ENCODE results near the gene CPNE5.

Gene CPNE5

GRCh38 chr6:36702656-36703055, 136.6 kb downstream of the CPNE5 start:
- no peak for DNase-seq (ENCODE audit: low read depth)

DNA sequence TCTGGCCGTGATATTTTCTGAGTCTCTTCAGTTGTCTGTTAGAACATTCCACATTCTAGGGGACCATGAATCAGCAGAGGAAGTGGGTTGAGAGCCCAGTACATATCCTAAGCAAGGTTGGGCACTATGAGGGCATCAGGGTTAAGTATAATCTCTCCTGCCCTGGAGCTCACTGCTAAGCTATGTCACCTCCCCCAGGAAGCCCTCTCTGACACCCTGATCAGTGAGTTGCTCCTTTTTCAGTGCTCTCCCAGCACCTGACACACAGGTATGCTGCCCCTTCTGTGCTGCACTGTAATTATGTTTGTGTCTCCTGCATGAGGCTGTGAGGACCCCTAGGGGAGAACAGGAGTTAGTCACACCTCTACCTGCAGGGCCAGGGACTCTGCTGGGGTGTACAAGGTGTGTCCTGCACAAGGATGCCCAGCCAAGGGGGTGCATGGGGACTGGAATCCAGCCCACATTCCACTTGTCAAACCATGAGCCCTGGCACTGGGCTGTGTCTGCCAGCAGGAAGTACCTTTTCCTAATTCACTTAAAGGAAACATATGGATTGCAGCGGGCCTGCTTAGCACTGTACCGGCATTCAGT, 137.7 kb downstream of the CPNE5 start:
- no peak for DNase-seq (ENCODE audit: low read depth)

DNA sequence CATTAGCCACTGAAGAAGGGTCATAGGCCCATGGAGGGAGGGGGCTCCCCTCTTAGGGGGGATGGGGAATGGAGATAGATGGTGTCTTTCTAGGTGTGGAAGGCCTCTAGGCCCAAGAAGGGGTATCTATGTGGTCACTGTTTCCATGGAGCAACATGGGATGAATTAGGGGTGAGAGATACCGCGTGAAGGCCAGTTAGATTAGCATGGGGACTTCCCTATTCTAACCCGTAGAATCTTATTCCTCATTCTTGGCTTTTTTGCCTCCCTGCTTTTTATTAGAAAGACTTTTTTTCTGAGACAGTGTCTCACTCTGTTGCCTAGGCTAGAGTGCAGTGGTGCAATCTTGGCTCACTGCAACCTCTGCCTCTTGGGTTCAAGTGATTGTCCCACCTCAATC, 138.4 kb downstream of the CPNE5 start:
- no peak for DNase-seq (ENCODE audit: low read depth)

- DNase-seq (ENCODE audit: low read depth), result no peak
Measured at GRCh38 chr6:36700071-36700812, 139.0 kb downstream of the CPNE5 start.

- no peak for DNase-seq (ENCODE audit: low read depth)
Measured at GRCh38 chr6:36699348-36699747, 139.9 kb downstream of the CPNE5 start.

DNA sequence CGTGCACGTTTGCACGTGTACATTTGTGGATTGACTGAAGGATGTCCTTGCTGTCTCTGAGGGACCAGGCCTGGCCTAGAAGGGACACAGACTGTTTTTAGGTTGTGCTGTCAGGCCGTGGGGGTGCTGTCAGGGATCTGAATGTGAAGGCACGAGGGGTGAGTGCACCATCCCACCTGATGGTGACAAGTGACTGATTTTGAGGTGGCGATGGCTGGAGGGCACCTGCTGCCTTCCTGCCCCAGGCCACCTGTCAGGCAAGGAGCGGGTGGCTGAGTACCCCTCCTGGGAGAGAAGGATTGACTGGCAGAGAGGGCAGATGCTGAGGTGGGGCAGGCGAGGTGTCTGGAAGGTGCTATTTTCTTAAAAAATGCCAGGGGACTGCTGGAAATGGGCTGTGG, 140.4 kb downstream of the CPNE5 start:
- no peak for DNase-seq (ENCODE audit: low read depth)

GRCh38 chr6:36698196-36698595, 141.0 kb downstream of the CPNE5 start:
- DNase-seq (ENCODE audit: low read depth), result no peak

DNA sequence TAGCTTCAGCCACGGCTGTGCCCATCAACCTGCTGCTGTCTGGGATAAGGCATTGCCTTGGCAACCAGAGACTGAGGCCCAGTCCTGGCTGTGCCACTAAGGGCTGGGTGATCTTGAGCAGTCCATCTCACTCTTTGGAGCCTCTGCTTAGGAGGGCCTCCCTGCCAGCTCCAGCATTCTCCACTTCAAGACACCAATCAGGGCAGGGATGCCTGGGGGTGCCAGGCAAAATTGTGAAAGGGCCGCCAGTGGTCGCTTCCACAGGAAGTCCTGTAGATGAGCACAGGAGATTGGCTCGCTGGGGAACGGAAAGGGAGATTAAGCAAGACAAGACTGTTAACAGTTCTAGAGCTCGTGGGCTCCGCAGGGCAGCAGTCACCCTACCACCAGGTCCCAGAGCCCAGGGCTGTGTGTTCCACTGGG, 141.8 kb downstream of the CPNE5 start, which contains the start of gene RAB44:
RAB44 (plus strand) TSS at position 346 of the 423 bp plus-strand sequence. CDS start 6,410 bp downstream, outside the sequence.
- no peak for DNase-seq (ENCODE audit: low read depth)

- DNase-seq (ENCODE audit: low read depth), result no peak
Measured at GRCh38 chr6:36695414-36695813, 143.8 kb downstream of the CPNE5 start.

GRCh38 chr6:36694616-36695015, 144.6 kb downstream of the CPNE5 start:
- DNase-seq (ENCODE audit: low read depth), result no peak

- DNase-seq (ENCODE audit: low read depth), result no peak
Measured at GRCh38 chr6:36692861-36693702, 146.2 kb downstream of the CPNE5 start.

- no peak for DNase-seq (ENCODE audit: low read depth)
Measured at GRCh38 chr6:36692220-36692619, 147.0 kb downstream of the CPNE5 start.

- DNase-seq (ENCODE audit: low read depth), result no peak
Measured at GRCh38 chr6:36691612-36692011, 147.6 kb downstream of the CPNE5 start.

DNA sequence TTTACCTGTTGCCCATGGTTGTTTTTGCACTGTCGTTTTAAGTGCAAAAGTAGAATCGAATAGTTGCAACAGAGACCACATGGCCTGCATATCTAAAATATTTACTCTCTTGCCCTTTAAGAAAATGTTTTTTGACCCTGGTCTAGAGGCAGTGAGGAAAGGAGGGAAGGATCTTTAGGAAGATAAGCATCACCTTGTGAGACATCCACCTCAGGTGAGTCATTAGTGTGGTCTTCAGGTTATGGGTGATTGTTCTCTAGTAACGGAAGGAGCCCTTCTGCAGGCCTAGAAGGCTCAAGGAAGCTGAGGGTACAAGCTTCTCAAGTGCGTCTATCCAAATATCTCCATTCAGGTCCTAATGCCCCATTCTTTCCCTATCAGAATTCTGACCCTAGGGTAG, 148.2 kb downstream of the CPNE5 start:
- DNase-seq (ENCODE audit: low read depth), result no peak

Data from stimulated activated CD8-positive, alpha-beta memory T cell treated with anti-CD3 and anti-CD28 coated beads, Interleukin-15, amount 100 ng/mL, for 1 hour (primary cell).